ENCODE measurements around the gene SOAT1.

DNA sequence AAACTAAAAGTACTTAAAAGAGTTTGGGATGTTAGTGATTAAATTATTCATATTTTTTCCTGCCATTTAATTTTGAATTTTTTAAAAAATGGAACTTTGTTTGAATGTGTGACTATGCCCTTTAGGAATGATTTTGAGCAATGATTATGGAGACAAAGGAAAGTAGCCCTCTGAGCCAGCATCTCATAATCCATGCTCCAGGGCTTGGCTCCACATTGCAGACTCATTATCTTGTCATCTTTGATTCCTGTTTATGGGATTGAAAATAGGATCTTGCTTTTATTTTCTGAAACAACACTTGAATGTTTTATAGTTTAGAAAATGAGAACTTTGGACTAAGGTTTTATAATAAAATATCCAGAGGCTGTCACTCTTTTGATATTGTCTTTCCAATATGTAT is 86.7 kb downstream of the SOAT1 start:
- TF ChIP-seq, protein P1, sequence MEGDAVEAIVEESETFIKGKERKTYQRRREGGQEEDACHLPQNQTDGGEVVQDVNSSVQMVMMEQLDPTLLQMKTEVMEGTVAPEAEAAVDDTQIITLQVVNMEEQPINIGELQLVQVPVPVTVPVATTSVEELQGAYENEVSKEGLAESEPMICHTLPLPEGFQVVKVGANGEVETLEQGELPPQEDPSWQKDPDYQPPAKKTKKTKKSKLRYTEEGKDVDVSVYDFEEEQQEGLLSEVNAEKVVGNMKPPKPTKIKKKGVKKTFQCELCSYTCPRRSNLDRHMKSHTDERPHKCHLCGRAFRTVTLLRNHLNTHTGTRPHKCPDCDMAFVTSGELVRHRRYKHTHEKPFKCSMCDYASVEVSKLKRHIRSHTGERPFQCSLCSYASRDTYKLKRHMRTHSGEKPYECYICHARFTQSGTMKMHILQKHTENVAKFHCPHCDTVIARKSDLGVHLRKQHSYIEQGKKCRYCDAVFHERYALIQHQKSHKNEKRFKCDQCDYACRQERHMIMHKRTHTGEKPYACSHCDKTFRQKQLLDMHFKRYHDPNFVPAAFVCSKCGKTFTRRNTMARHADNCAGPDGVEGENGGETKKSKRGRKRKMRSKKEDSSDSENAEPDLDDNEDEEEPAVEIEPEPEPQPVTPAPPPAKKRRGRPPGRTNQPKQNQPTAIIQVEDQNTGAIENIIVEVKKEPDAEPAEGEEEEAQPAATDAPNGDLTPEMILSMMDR (IDR thresholded peaks at IDR 0.05) = no peak
- no peak for TF ChIP-seq POLR2A (IDR thresholded peaks at IDR 0.05)
- no peak for TF ChIP-seq EP300 (IDR thresholded peaks at IDR 0.05)
- no peak for TF ChIP-seq POLR2AphosphoS5 (IDR thresholded peaks at IDR 0.05)
